Subcutaneous adipose tissue (tissue), 4 donors: Measurements from ENCODE around the gene HARS2. TPM values are rescaled to one million over a fixed set of nuclear protein-coding genes. Genes with fewer than 3 reads are reported as not detected.

Source experiments
- CTCF ChIP-seq: fragments of 450-650 bp; IDR thresholded peaks from one replicate; pipeline ENCODE4 v1.5.1; 2016; ENCODE audit warnings: low read depth, mild to moderate bottlenecking, control low read depth, antibody characterized with exemption, moderate library complexity
- total RNA-seq, 4 donors: library from RNA; depleted of rRNA; stranded (reverse); fragments of >200 nt; gene quantifications; one replicate each; pipeline ENCODE4 v1.1.0, GENCODE V29; 2016

HARS2 gene
- total RNA-seq, 4 donors from 2014 or later, result 23.2 to 32.1 (median 31.4) TPM

GRCh38 chr5:140710899-140711552 is 19.8 kb downstream of the HARS2 start:
- TF ChIP-seq CTCF, result no peak

- TF ChIP-seq CTCF, result no peak
Observed at GRCh38 chr5:140711794-140712193, 20.5 kb downstream of the HARS2 start.

GRCh38 chr5:140713562-140714094 is 22.4 kb downstream of the HARS2 start:
- no peak for TF ChIP-seq CTCF

- no peak for TF ChIP-seq CTCF
Observed at GRCh38 chr5:140718266-140718592, 27.0 kb downstream of the HARS2 start.

- no peak for TF ChIP-seq CTCF
Observed at GRCh38 chr5:140725799-140726471, 34.7 kb downstream of the HARS2 start.

GRCh38 chr5:140733098-140733497 is 41.8 kb downstream of the HARS2 start:
- TF ChIP-seq CTCF, result no peak

GRCh38 chr5:140734354-140734753 is 43.1 kb downstream of the HARS2 start:
- TF ChIP-seq CTCF, result no peak
